ENCODE results near the gene CACNA2D3. TPM values are rescaled to one million over a fixed set of nuclear protein-coding genes. Genes with fewer than 3 reads are reported as not detected.

CACNA2D3 gene
- total RNA-seq, 4 donors from 2014 or later: 0.94 to 3.6 (median 2.1) TPM

GRCh38 chr3:54171509-54171908 is 49.2 kb downstream of the CACNA2D3 start:
- no peak for TF ChIP-seq CTCF (IDR thresholded peaks at IDR 0.05; ENCODE audit: low read depth)

- no peak for TF ChIP-seq CTCF (IDR thresholded peaks at IDR 0.05; ENCODE audit: low read depth)
Measured at GRCh38 chr3:54171951-54172350, 49.6 kb downstream of the CACNA2D3 start.

DNA sequence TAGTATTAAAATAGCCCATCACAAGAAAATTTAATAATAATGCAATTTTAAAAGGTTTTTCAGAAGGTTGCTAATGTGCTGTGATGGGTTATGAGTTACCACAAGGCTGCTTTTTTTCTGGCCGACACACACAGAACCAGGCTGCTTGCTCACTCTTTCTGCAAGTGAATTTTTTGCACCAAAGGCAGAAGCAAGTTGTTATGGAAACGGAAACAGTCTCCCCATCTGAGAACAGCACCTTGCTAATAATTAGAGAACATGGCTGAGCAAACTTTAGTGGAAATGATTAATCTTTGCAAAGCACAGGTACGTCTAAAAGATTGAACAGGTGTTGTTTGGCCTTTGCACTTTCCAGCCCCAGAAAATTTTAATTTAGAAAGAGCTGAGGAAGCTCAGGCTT is 51.0 kb downstream of the CACNA2D3 start:
- no peak for TF ChIP-seq CTCF (IDR thresholded peaks at IDR 0.05; ENCODE audit: low read depth)

- no peak for TF ChIP-seq CTCF (IDR thresholded peaks at IDR 0.05; ENCODE audit: low read depth)
Measured at GRCh38 chr3:54176106-54176505, 53.8 kb downstream of the CACNA2D3 start.

DNA sequence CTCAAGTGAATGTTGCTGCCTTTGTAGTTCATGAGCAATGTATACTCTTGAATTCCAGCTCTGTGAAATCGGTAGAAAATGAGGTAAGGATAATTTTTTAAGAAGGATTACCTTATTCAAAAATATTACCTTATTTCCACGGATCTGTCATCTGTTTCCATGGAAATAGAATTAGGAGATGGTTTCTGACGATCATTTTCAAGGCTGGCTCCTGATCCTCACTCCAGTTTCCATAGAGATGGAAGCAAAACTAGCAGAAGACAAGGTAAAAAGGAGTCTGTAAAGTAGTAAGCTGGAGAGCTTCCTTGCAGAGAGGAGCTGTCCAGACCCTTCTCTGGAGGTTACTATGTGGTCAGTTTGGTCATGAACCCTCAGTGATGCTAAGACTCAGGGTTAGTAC is 55.5 kb downstream of the CACNA2D3 start:
- TF ChIP-seq CTCF (IDR thresholded peaks at IDR 0.05; ENCODE audit: low read depth): no peak

- no peak for TF ChIP-seq CTCF (IDR thresholded peaks at IDR 0.05; ENCODE audit: low read depth)
Measured at GRCh38 chr3:54178376-54178775, 56.0 kb downstream of the CACNA2D3 start.

- no peak for TF ChIP-seq CTCF (IDR thresholded peaks at IDR 0.05; ENCODE audit: low read depth)
Measured at GRCh38 chr3:54180921-54181320, 58.6 kb downstream of the CACNA2D3 start.
